HG03103 (cell line): ENCODE measurements around the gene PXYLP1.

Experiments used
- ATAC-seq: cut with Tn5 transposase; IDR thresholded peaks from one replicate; pipeline ENCODE4 v1.9.1; 2021; ENCODE audit warnings: low read depth; ENCODE audit not compliant: unreplicated experiment

The PXYLP1 gene

DNA sequence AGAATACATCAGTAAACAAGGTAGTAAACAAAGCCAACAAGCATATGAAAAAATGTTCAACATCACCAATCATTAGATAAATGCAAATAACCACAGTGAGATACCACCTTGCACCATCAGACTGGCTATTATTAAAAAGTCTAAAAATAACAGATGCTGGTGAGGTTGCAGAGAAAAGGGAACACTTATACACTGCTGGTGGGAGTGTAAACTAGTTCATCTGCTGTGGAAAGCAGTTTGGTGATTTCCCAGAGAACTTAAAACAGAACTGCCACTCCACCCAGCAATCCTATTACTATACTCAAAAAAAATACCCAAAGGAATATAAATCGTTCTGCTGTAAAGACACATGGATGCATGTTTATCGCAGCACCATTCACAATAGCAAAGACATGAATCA is 106.4 kb downstream of the PXYLP1 start:
- ATAC-seq = no peak

- ATAC-seq = no peak
These were observed 107.3 kb downstream of the PXYLP1 start for GRCh38 chr3:141338881-141339280.

GRCh38 chr3:141341536-141341935 is 109.9 kb downstream of the PXYLP1 start:
- no peak for ATAC-seq

DNA sequence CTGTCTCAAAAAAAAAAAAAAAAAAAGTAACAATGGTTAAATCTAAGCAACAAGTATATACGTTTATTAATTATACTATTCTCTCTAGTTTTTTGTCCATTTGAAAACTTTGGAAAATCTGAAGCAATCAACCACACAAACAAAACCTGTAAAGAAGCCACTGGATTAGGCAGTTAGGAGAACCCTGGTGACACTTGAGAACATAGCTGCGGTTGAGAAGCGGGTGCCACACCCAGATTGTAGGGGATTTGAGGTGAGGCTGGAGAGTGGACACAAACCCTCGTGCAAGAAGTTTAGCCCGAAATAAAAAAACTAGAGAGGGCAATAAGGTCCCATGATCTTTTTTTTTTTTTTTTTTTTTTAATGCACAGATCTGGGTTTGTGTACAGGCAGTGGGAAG is 110.8 kb downstream of the PXYLP1 start:
- no peak for ATAC-seq

DNA sequence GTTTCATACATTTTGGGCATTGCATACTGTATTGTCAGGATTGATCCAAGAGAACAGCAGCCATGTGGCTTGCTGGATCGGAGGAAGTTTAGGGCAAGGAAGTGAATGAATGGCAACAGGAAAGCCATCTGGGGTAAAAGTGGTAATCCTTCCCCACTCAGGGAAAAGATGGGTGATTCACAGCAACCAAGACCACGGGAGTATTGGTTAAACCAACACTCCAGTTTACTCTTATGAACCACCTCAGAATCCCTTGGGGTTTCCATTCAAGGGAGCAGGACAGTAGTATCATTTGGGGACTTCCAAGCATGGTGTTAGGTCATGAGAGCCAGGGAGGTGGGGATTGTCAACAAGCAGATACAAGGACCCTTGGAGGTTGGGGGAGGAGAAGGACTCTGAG is 111.5 kb downstream of the PXYLP1 start:
- ATAC-seq = no peak

GRCh38 chr3:141343865-141344271 is 112.2 kb downstream of the PXYLP1 start:
- ATAC-seq = no peak
